GM21390 (cell line): Measurements from ENCODE around the gene MRPS24.
"Not testable (repeated sequence)": the region's sequence is repeated elsewhere in the genome, so short reads cannot be mapped to it uniquely, and the experiment has no call there.

ENCODE experiments used
- ATAC-seq: cut with Tn5 transposase; IDR thresholded peaks from one replicate; pipeline ENCODE4 v1.9.1; 2021; ENCODE audit not compliant: unreplicated experiment

The MRPS24 gene

GRCh38 chr7:43869006-43869866 is at the start of gene MRPS24:
MRPS24 (minus strand) TSS chr7:43869517; CDS start chr7:43869495, 22 bp downstream.
- peak; percentile 94 for ATAC-seq

GRCh38 chr7:43915907-43916306 is 46.6 kb upstream of the MRPS24 start:
- no peak for ATAC-seq

GRCh38 chr7:43914795-43915194 is 45.5 kb upstream of the MRPS24 start:
- ATAC-seq = no peak

DNA sequence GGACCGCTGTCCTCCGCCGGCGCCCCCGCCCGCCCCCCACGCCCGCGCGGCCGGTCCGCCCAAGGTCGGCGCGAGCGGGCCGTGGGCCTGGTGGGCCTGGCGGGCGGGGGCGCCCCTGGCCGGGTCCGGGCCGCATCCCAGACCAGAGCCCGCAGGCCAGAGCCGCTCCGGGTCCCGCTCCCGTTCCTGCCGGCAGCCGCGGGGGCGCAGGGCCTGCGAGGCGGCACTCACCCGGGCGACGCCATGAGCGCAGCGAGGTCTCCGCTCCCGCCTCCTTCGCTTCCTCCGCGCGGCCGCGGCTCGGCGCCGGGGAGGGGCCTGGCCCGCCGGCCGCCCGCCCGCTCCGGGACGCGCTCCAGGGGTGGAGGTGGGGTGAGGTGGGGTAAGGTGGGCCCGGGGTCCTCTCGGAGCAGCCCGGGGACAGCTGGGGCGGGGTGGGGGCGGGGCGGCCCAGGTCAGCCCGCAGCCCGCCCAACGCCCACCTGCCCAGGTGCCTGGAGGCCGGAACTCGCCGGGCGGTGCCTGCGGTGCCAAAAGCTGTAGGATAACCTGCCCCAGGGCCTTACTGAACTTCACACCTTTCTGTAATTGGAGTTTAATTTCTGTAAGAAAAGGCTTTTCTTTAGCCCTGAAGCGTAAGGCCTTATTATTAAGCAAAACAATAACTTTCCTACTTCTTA is 37.2 kb upstream of the MRPS24 start, which contains the start of gene URGCP:
URGCP (minus strand) TSS at position 266 of the 680 bp plus-strand sequence; CDS start at position 245, 21 bp downstream.
- ATAC-seq = peak; percentile 82

- ATAC-seq = peak; percentile 45
Measured at GRCh38 chr7:43905956-43906330, 36.6 kb upstream of the MRPS24 start.

DNA sequence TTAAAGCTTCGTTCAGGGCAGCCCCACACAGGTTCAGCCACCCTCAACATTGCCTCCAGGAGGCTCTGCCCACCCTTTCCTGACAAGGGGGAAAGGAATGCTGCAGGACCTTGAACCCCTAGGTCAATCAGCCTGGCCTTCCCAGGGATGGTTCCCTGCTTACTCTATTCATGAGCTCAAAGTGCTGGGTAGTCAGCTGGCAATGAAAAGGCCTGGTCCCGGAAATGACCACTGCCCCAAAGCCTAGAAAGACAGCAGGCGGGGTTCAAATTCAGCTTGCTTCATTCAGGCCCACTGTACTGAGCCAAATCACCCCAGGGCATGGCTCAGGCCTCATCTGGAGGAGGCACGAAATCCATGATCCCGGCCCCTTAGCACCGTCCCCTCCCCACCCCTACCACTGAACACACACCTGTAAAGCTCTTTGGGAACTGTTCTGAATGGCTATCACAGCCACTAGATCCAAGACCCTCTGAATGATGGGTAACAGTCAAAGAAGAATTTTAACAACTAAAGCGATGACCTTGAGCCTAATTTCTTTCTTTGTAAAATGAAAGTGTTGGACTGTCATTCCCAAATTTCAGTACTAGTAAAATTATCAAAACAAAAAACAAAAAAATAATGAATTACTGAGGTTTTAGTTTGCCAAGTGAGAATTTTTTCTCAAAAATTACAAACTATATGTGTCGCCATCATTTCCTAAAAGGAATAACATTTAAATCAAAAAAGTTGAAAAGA is 36.1 kb upstream of the MRPS24 start:
- ATAC-seq = no peak

DNA sequence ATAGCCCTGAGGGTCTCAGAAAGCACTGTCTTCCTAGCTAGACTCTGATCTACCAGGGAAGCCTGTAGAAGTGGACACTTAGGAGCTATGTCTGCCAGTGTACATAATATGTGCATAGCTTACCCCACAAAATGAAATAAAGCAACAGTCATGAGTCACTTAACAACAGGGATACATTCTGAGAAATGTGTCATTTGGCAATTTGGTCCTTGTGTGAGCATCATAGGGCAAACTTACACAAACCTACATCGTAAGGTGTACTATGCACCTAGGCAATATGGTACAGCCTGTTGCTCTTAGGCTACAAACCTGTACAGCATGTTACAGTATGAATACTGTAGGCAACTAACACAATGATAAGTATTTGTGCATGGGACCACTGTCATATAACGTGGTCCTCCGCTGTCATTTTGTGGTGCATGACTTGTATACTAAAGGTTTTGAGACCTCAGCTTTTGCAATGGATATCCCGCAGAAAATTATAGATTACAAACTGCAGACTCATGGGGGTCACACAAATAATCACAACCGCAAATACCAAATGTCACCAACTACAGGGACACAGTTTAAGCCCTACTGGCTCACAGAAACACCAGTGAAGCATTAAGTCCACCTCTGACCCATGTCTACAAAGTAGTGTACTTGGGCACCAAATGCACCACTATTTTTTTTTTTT is 35.4 kb upstream of the MRPS24 start:
- no peak for ATAC-seq

DNA sequence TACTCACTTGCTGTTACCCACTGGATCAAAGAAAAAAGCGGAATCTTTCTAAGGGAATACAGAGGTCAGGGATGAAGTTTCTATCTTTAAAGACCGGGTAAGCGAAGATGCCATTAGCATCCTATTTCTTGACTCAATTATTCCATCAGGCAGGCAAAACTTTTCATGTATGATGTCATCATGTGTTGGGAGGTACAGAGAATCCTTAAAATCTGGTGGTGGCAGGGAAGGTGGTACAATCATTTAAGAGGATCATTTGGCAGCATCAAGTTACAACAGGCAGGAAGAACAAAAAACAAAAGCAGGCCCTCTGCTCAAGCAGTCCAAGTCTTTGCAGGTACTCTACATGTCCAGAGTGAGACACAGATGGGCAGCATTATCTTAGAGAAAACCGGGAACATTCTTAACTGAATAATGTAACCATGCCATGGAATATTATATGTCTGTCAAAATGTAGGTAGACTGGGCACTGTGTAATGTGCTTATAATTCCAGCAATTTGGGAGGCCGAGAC is 33.3 kb upstream of the MRPS24 start:
- ATAC-seq = no peak

- ATAC-seq = not testable (repeated sequence)
Measured at GRCh38 chr7:43898571-43898970, 29.3 kb upstream of the MRPS24 start.

- ATAC-seq = no peak
Measured at GRCh38 chr7:43895847-43896415, 26.6 kb upstream of the MRPS24 start.

DNA sequence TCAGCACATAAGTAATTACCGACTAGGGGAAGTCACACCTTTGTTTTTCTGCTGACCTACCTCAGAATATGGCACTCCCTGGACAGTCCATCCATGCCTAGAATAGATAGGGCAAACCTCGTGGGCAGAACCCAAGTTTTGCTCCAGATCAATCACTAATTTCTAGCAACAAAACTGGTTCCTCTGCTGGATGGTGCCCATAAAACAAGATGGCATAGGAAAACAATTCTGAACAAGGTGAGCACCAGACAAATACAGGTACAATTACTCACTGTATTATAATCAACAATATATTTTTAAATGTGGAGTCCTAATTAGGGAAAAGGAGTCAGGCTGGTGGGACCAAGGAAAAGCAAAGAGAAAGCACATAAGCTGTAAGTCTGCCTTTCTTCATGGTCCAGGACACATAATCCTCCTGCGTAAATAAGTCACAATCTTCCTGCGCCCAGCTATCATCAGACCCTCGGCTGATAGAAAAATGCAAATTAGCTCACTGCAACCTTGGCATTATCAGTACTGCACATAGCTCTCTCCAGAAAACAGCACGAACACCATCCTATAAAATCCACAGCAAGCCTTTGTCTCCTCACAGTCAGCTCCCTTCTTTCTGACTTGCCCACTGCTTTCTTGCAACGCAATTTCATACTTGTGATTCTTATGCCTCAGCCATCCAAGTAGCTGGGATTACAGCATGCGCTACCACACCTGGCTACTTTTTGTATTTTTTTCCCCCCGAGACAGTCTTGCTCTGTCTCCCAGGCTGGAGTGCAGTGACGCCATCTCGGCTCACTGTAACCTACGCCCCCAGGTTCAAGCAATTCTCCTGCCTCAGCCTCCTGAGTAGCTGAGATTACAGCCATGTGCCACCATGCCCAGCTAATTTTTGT is 22.0 kb upstream of the MRPS24 start:
- no peak for ATAC-seq

- no peak for ATAC-seq
Measured at GRCh38 chr7:43890468-43890867, 21.2 kb upstream of the MRPS24 start.

DNA sequence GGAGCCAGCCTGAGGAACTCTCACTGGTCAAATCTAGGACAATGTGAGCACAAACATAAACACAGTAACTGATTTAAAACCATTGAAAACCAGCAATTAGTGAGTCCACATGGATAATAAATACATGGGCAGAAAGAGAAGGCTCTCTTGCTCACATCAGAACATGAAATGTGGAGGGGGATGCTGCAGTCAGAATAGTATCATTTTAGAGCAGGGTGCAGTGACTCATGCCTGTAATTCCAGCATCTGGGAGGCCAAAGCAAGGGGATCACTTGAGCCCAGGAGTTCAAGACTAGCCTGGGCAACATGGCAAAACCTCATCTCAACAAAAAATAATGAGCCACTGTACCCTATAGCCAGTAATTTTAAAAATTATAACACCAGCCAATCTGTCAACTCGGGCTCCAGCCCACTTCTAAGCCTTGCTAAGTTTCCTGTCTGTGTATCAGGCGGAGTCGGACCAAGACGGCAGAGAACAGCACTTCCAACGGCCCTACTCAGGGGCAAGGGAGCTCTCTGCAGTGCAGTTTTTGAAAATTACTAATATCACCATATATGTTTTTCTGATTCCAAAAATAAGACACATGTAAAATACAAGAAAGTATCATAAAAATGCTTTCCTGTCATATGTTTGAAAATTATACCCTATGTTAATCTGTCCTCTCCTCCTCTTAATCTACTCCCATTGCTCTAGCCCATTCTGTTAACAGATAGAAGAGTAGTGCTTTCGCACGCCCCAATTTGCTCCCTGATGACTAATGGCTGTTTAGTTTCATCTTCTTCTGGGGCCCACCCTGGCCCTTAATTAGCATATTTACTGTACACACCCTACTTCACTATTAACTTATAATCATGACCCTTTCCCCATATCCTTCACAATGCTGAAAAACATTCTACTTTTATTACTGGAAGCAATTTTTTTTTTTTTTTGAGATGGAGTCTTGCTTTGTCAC is 20.0 kb upstream of the MRPS24 start:
- no peak for ATAC-seq

DNA sequence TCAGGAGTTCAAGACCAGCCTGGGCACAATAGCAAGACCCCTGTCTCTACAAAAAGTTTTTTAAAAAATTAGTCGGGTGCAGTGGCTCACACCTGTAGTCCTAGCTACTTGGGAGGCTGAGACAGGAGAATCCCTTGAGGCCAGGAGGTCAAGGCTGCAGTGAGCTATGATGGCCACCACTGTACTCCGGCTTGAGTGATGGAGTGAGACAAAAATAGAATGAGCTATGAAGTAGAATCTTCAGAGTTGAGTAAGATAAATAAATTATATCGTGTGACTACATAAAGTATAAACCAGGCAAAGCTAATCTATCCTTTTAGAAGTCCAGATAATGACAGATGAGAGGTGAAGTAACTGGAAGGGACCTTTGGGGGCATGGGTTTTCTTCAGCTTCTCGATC is 15.3 kb upstream of the MRPS24 start:
- no peak for ATAC-seq

DNA sequence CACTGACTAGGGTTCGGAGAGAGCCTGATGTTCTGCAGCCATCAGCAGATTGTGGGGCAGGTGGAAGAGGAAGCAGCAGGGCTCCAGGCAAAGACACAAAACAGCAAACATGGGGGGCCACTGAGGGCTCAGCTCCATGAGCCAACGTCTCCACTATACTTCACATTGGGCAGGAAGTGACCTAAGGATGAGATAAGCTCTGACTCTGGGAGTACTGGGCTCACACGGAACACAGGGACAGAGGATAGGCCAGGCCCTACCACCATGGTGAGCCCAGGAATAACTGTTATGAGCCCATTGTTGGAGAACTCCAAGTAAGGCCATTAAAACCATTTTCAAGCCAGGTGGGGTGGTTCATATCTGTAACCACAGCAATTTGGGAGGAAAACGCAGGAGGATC is 14.9 kb upstream of the MRPS24 start:
- ATAC-seq = no peak

GRCh38 chr7:43880596-43880995 is 11.3 kb upstream of the MRPS24 start:
- ATAC-seq = no peak

- no peak for ATAC-seq
Measured at GRCh38 chr7:43879477-43879876, 10.2 kb upstream of the MRPS24 start.

GRCh38 chr7:43878867-43879266 is 9.6 kb upstream of the MRPS24 start:
- ATAC-seq = no peak
